Stimulated activated CD8-positive, alpha-beta memory T cell treated with anti-CD3 and anti-CD28 coated beads, Interleukin-7, amount 100 ng/mL, for 4 hours (primary cell): ENCODE results near the gene VWA5B2.

ENCODE experiments used
- DNase-seq, 2 donors: peaks; one replicate each; pipeline ENCODE4 v3.0.0-alpha.2; 2020; ENCODE audit warnings: low read depth in 2 of 2

VWA5B2 gene

DNA sequence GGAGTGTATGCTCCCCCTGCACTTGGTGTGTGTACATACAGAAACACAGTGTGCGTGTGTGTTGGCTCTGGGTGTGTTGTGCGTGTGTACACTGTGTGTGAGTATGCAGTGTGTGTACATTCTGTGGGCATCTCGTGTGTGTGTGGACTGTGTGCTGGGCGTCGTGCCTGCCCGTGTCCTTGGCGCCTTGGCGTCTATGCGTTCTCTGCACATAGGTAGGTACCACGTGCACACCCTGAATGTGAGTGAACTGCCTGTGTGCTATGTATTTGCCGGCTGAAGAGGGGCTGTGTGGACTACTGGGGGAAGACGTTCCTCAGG lies 46.0 kb downstream of the VWA5B2 start:
- no peak for DNase-seq

DNA sequence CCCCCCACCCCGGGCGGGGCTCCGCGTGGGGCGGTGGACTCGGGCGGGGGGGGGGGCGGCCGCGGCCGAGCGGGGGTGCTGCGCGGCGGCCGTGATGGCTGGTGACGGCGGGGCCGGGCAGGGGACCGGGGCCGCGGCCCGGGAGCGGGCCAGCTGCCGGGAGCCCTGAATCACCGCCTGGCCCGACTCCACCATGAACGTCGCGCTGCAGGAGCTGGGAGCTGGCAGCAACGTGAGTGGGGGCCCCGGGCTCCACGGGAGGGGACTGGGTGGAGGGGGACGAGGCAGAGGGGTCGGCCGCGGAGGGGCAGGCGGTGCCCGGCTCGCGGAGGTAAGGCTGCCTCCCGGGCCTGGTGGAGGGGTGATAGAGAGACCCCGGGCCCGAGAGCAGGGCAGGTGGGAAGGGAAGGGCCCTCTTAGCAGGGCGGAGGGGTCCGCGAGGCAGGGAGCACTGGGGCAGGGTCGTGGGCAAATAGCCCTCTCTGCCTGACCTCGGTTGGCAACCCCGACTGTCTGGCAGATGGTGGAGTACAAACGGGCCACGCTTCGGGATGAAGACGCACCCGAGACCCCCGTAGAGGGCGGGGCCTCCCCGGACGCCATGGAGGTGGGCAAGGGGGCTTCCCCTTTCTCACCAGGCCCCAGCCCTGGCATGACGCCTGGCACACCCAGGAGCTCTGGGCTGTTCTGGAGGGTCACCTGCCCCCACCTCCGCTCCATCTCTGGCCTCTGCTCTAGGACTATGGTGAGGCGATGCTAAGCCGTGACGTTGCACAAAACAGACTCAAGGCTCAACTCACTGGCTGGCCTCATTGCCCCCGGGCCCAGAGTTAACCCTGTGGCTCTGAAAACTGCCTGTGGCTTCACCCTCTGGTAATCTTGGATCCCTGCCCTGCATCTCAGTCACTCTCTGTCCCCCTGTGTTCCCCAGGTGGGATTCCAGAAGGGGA lies 46.9 kb downstream of the VWA5B2 start, which contains the start of gene ECE2:
TSS of gene ECE2 (plus strand) at position 62 of the 950 bp plus-strand sequence. CDS start at position 194, 132 bp downstream.
- DNase-seq, result no peak

- no peak for DNase-seq
Observed at GRCh38 chr3:184277366-184277765, 48.0 kb downstream of the VWA5B2 start.

DNA sequence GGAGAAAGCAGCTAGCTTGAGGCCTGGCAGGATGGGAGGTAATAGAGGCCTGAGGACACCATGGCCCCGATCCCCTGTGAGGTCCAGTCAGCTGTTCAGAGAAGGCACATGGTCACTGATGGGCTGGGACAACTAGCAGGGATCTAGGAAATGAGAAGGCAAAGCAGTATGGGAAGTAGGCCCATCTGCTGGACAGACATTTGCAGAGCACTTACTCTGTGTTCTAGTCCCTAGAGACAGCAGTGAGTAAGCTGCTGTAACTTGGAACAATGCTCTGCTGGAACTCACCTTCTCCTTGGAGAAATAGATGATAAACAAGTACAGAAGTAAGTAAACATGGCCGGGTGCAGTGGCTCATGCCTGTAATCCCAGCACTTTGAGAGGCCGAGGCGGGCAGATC lies 53.6 kb downstream of the VWA5B2 start:
- DNase-seq, result no peak

GRCh38 chr3:184283681-184284080 lies 54.3 kb downstream of the VWA5B2 start:
- no peak for DNase-seq

- DNase-seq, result no peak
Observed at GRCh38 chr3:184284696-184285095, 55.3 kb downstream of the VWA5B2 start.

- DNase-seq, result peak; percentile 40 to 45
Observed at GRCh38 chr3:184289426-184289938, 60.1 kb downstream of the VWA5B2 start.

- DNase-seq, result no peak
Observed at GRCh38 chr3:184290331-184290730, 60.9 kb downstream of the VWA5B2 start.

- DNase-seq, result no peak
Observed at GRCh38 chr3:184291044-184291737, 61.8 kb downstream of the VWA5B2 start.
